ENCODE results near the gene ERC2.

ERC2 gene

DNA sequence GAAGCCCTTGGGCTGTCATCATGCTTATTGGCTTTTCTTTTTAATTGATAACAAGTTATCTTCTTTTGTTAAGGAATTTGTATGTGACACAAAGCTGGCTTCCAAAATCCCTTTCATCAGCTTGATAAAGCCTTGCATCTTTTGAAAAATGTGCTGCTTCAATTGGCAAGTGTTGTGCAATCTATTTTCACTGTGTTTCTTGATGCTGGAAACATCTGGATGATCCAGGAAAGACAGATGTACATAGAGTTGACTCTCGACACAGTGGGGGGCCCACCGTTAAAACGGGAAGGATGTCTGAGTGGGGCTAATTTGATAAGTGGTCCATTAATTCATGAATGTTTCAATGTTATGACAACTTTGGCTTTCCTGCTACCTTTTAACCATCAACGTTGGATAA lies 822.8 kb downstream of the ERC2 start:
- no peak for DNase-seq (ENCODE audit: insufficient read length, low spot score)
- FAIRE-seq, result no peak

DNA sequence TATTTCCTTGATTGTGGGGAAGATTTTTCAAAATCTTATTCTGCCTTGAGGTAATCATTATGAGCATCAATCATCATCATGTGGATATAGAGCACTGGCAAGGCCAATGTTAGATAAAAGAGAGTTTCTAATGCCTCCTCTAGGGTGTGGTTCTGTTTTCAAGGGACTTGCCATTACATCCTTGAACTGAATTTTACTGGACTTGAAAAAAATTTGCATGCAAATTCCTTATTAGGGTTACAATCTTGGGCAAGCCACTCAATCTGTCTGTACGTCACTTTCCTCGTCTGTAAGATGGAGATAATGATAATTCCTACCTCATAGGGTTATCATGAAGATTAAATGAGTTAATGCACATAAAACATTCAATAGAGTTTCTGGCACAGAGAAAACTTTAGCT lies 825.0 kb downstream of the ERC2 start:
- FAIRE-seq (no peak), DNase-seq (ENCODE audit: insufficient read length, low spot score) (no peak)

DNA sequence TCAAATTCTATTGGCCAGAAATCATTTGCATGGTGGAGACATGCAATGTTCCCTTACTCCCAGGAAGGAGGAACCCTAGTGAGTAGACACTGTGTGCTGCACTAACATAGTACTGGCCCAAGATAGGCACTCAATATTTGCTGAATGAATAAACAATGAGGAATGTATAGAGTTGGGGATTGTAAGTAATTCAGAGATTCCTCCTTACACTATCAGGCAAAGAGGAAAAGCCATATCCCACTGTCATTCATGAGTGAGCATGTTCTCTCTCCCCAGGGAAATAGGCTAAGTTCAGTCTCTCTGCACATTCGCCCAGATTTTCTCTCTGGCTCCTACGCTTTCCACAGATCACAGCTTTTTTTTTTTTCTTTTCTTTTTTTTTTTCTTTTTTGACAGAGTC lies 826.3 kb downstream of the ERC2 start:
- no peak for DNase-seq (ENCODE audit: insufficient read length, low spot score)
- FAIRE-seq, result no peak

DNA sequence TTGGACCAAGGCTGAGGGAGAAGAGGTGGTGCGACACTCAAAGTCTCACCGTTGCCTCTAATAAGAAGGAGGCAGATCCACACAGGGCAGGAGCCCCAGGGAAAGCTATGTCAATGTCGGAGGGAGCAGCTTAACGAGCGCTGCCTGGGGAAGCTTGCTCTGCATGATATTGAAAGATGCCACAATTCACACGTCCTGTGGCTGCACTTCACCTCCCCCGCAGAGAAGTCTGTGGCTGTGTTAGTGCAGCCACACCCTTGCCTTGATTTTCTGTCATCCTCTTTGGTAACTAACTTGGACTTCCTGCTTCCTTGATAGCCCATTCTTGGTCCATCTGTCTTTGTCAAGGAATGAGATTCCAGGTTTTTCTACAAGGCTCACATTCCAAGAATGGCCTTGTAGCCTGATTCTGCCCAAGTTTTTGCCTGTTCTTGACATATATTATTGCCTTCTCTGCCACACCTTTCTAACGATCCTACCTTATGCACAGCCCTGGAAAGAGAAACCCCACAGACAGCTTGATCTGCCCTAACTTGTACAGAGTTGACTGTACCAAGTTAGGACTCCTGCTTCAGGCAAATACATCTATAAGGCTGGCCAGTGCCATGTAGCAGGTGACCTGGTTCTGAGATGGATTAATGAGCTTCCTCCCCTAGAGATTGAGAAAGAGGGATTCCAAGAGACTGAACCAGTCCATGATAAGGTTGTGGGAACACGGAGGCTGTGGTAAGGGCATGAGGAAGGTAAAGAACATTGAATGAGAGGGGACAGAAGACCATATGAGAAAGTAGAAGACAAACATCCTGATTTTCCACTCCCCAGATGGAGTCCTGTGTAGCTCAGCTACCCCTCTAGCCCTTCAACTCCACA lies 828.1 kb downstream of the ERC2 start:
- no peak for FAIRE-seq
- DNase-seq (ENCODE audit: insufficient read length, low spot score), result no peak

DNA sequence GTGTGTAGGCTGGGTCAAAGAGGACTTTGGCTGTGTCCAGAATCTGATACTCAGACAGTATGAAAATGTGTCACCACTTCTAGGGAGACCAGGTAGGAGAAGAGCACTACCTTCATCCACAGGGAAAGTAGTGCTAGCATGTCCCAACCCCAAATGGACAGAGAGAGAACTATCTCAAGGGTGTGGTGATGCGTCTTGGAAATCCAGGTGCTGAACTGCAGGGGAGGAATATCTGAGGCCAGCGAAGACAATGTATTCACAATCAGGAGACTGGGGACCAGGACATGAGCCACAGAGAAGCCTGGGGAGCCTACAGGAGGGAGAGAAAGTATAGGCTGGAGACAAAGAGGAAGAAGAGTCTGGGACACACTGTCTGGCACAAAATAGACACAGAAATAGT lies 829.1 kb downstream of the ERC2 start:
- no peak for DNase-seq (ENCODE audit: insufficient read length, low spot score)

DNA sequence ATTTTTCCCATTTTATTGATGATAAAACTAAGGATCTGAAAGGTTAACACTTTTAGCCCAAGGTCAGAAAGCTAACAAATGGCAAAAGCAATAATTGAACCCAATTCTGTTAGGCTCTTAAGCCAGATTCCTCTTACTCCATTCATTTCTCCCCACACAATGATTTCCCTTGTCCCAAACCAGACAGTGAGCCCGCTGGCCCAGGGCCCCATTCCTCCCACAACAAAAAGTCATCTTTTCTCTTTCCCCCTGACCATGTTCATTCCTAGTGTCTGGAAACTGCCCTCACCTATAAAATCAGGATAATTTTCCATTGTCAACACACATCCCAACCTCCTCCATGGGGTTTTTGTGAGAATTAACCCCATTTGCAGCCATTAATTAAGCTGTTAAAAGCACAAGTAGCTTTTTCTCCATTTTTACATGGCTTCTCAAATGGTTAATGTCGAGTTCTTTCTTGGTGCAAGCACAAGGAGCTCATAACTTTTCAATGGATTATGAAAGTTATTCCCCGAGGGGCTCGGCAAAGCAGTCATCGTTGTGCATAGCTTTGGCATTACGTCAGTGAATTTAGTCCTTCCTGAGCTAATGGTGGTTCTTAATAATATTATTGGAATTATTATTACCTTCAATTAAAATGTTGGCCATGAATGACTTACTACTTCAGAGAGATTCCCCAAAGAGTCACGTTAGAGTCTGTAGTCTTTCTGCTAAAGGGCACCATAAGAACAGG lies 830.2 kb downstream of the ERC2 start:
- FAIRE-seq, result no peak
- no peak for DNase-seq (ENCODE audit: insufficient read length, low spot score)

More for the DNA sequence above, 829.1 kb downstream of the ERC2 start:
- no peak for FAIRE-seq

DNA sequence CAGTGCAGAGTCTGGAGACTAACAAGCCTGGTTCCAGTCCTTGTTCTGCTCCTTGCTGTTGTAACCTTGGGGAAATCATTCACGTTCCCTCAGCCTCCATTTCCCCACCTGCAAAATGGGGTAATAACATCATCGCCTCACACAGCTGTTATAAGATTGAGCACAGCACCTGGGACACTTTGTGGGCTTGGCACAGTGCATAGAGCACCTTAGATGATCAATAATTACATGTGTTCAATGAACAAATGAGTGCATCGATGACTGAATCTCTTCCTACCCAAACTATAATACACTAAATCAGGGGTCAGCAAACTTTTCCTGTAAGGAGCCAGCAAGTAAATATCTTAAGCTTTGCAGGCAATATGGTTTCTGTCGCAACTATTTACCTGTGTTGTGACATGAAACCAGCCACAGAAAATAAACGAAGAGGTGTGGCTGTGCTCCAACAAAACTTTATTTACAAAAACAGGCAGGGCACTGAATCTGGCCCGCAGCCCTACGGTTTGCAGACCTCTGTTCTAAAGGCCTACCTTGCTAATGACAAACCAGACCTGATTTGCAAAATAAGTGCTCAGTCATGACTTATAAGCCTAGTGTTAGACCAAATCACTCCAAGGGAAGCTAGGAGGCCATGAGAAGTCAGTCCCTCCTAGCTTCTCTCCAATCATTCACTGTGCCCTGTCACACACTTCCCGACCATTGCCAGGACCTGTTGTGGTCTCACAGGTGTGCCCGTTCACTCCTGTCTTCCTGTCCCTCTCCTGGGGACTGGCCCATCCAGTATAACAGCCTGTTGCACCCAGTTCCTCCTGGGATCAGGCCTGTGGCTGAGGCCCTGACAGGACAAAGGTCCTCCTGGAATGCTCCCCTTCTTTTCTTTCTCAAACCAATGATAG lies 831.7 kb downstream of the ERC2 start:
- no peak for FAIRE-seq

DNA sequence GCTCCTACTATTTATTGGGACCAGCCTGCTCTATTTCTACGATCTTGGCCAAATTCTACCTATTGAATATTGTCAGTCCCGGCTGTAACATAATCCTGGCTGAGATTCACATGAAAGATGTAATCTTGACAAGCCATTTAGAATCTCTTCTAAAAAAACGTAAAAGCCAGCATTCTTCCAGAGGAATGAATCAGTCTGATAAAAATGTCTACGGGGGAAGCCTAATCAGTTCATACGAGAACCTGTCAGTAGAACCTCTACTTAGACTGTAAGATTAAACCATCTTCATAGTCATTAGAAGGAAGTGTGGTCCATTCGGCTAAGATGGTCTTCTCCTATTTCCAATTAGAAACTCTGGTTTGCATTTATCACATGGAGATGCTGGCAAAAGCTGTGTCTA lies 833.9 kb downstream of the ERC2 start:
- DNase-seq (ENCODE audit: insufficient read length, low spot score) (no peak), FAIRE-seq (no peak)

More for the DNA sequence above, 831.7 kb downstream of the ERC2 start:
- no peak for DNase-seq (ENCODE audit: insufficient read length, low spot score)

DNA sequence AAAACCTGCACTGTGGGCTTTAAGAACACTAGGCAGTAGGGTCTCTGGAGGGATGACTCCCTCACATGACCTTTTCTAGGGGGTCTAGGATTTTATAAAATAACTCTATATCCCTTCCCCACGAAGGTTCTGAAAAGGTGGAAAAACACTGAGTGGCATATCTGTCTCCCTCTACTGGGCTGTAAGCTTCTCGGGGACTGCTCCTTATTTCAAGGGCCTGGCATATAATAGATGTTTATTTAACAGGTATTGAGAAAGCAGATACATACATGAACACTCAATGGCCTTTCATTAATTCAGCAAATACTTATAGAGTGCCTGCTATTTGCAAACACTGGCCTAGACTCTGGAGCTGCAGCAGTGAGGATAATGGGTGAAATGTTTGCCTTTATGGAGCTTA lies 834.9 kb downstream of the ERC2 start:
- DNase-seq (ENCODE audit: insufficient read length, low spot score), result no peak
- FAIRE-seq, result no peak

DNA sequence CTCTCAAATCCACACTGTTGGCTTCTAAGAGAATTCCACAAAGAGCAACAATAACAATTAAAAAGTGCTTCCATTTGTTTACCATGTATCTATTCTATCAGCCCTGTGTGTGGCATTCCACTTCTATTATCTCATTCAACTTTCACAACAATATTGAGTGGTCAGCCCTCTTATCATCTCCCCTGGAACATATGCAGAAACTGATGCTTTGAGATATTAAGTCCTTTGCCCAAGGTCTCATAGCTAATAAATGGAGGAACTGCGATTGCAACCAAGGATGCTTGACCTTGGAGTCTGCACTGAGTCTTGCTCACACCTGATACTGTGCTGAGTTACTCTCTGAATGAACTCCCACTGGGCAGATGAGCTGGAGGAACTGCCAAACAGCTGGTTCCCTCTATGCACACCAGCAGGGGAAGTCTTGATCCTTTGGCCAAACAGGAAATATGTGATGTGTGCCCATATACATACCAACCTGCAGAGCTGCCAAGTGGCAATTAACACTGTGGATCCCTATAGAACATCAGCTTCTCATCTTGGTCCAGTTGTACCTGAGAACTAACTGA lies 836.4 kb downstream of the ERC2 start:
- FAIRE-seq (no peak), DNase-seq (ENCODE audit: insufficient read length, low spot score) (no peak)

DNA sequence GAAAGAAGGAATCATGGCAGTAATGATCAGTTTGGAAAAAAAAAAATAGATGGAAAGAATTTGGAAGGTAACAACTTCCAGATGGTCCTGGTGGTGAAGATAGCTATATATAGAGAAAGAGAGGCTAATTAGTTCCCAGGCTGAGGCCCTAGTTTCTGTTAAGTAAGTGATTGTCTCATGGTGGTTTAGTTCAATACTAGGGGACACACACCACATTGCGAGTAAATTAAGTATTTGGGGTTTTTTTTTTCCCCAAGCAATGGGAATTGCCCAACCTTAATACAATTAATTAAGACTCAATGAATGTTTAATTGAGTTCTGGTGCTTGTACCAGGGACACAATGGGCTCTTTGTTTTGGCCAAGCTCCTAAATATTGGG lies 837.4 kb downstream of the ERC2 start:
- FAIRE-seq (no peak), DNase-seq (ENCODE audit: insufficient read length, low spot score) (no peak)

DNA sequence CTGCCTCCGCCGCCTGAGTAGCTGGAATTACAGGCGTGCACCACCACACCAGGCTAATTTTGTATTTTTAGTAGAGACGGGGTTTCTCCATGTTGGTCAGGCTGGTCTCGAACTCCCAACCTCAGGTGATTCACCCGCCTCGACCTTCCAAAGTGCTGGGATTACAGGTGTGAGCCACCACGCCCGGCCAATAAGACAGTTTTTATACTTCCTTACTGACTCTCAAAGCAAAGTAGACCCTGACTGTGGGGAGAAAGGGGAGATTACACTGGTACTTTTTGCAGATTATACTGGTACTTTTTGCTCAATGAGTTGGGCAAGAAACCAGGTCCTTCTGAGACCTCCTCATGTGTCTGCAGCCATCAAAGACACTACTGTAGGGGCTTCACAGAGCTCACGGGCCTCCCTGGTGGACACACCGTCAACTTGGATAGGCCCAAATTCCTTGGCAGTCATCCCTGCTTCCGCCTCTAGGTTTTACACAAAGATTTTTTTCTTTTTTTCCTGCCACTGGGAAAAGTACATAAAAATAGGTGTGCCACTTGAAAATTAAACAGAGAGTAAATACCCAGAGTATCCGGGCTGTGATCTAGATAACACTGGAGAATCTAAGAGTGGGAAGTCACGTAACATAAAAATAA lies 837.9 kb downstream of the ERC2 start:
- FAIRE-seq, result no peak
- no peak for DNase-seq (ENCODE audit: insufficient read length, low spot score)

DNA sequence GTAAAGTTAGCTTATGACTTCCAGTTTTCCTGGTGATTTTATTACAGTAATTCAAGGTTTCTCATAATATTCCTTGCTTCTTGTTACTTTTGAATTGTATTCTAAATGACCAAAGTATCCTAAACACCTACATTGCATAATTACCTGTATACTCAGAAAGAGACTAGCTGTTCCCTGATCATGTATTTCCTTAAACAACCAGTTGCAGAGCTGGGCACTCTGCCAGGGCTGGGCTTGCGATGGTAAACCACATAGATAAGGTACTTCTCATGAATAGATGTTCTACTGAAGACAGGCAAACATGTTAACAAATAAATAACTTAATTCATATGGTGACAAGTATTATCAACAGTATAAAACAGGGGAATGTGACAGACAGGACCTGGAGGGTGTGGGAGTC lies 838.8 kb downstream of the ERC2 start:
- FAIRE-seq, result no peak
- no peak for DNase-seq (ENCODE audit: insufficient read length, low spot score)

DNA sequence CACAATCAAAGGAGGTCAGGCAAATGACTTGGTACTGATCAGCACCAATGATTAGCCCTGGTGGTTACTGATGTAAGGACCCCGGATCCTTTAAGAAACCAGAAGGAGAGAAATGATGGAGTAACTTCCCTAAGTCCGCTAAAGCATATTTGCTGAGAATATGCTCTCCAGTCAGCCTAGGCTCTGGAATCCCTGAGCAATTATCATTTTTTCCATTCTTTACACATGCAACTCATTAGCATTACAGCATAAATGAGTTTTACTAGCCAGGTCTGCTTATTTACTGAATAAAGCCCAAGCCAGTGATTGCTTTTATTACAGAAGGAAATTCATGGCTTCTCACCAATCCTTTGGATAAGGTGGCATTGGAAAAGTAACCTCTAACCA lies 842.0 kb downstream of the ERC2 start:
- DNase-seq (ENCODE audit: insufficient read length, low spot score), result no peak
- FAIRE-seq, result no peak

DNA sequence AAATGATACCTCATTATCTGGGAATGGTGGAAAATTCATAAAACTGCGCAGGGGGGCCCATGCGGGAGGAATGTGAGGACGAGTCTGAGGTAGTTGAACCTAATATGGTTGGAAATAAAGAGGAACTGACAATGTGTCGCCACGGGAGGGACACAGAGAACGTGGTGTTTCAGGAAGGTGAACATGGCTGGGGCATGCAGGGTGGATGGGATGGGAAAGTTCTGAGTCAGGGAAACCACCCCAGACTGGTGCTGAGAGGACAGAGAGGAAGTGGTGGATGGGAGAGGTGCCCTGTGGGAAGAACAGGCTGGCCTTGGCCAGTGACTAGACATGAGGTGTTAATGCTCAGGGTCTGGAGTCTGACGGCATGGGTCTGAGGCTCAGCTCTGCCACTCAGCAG lies 844.0 kb downstream of the ERC2 start:
- FAIRE-seq, result no peak
- no peak for DNase-seq (ENCODE audit: insufficient read length, low spot score)

DNA sequence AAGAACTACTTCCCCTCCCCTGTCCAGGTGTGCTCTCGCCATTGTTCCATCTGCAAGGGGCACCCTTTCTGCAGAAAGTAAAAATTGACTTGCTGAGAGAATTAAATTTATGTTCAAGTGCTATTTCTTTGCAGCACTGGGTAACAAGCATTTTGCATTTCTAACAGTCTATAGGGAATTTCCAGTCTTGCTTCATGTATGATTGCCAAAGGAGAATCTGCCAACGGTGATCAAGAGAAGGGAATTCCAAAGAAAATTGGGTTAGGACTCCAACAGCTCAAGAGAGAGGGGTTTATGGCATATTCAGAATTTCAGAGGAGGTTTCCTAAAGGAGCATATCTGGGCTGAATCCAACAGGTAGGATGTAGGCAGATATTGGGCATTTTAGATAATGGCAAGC lies 844.5 kb downstream of the ERC2 start:
- DNase-seq (ENCODE audit: insufficient read length, low spot score) (no peak), FAIRE-seq (no peak)

DNA sequence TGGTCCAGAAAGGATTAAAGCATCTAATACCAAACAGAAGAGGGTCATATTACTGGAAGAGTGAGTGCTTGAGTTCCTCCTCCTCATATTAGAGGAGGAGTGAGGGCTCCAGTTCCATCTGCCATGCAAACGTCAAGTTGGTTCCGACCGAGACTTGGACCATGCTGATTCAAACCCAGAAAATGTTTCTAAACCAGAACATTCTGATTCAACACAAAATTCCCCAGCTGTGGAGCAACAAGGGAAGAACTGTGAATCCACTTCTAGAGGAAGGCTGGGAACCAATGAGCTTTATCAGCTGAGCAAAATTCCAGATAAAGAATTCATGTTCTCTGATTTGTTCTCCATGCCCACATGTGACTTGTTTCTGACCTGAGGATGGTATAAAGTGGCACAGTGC lies 845.5 kb downstream of the ERC2 start:
- FAIRE-seq (no peak), DNase-seq (ENCODE audit: insufficient read length, low spot score) (no peak)

DNA sequence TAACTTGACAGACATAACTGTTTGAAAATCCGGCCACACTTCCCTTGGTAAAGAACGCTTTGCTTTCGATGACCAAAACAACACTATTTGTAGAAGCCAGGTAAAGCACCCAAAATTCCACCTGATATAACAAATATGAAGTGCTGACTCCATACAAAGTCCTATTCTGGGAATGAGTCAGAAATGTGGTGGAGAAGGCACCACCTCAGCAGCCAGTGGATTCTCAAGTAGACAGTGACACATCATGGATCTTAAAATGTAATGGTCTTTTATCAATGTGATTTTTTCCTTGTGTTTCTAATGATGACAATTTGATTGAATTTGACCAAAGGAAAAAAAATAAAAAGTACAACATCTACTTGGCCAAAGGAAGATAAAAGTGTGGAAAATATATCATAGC lies 846.2 kb downstream of the ERC2 start:
- no peak for DNase-seq (ENCODE audit: insufficient read length, low spot score)

DNA sequence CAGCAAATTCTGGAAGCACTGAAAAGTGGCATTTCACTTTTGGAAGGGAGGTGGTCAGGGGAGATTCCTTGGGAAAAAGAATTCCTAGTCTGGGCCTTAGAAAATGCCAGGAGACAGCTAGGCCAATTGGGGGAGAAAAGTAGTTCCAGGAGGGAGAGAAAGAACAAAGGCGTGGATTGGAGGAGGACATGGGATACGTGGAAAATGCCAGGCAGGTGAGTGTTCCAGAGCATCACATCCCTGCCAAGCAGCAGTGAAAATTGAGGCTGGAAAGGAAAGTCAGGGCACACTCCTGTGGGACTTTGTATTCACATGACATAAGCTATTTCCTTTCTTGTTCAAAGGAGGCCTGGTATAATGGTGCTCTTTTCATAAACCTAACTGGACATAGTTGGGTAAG lies 846.6 kb downstream of the ERC2 start:
- DNase-seq (ENCODE audit: insufficient read length, low spot score) (no peak), FAIRE-seq (no peak)

More for the DNA sequence above, 846.2 kb downstream of the ERC2 start:
- FAIRE-seq, result no peak

DNA sequence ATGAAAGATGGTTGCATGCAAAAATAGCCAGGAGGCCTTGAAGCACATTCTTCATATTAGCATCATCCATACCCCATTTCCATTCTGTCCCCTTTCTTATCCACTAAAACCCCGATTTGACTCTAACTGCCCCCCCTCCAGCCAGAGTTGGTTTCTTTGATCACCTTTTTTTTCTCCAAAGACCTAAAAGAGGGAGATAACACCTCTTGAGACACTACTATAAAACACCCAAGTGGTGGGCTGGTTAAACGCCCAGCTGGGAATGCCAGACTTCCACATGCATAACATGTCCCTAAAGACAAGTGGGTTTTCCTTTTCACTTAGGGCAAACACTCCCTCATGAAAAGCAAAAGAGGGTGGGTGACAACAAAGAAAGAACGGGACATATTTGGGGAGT lies 847.2 kb downstream of the ERC2 start:
- no peak for FAIRE-seq
- DNase-seq (ENCODE audit: insufficient read length, low spot score), result no peak
